Measurements from ENCODE around the gene MRAS. TPM values are rescaled to one million over a fixed set of nuclear protein-coding genes. Genes with fewer than 3 reads are reported as not detected.

MRAS gene
- total RNA-seq (2016; rRNA removed; fragmentation: Illumina TruSeq; extraction: Trizol) (36.2 TPM in 2 replicates), polyA plus RNA-seq (2011; rRNA removed) (8.8 and 8.9 TPM in 2 replicates), polyA minus RNA-seq (2011; rRNA and poly(A)+ RNA removed; ENCODE audit: low replicate concordance) (5.8 and 6.5 TPM in 2 replicates), Bru-seq, nascent RNA (percentile 54 among the genes with signal in this experiment), BruChase-seq, experiment 1, labeled RNA remaining after a 6-hour chase (percentile 60 among the genes with signal in this experiment), BruChase-seq, experiment 2, labeled RNA remaining after a 2-hour chase (percentile 58 among the genes with signal in this experiment)
- 30.3 and 31.5 TPM in 2 replicates for total RNA-seq (2016; cell fraction: cytosol; rRNA removed; fragmentation: Illumina TruSeq; extraction: Trizol; ENCODE audit: low read depth)
- 27.7 and 30.0 TPM in 2 replicates for total RNA-seq (2016; cell fraction: insoluble cytoplasmic fraction; rRNA removed; fragmentation: Illumina TruSeq; extraction: Trizol)
- 59.3 and 62.6 TPM in 2 replicates for total RNA-seq (2016; cell fraction: membrane; rRNA removed; fragmentation: Illumina TruSeq; extraction: Trizol)
- total RNA-seq (2016; cell fraction: nucleus; rRNA removed; fragmentation: Illumina TruSeq; extraction: Trizol): 24.4 and 32.5 TPM in 2 replicates
- 7.2 and 8.0 TPM in 2 replicates for polyA plus RNA-seq (2011; cell fraction: cytosol; rRNA removed)
- polyA plus RNA-seq (2011; cell fraction: nucleus; rRNA removed): 8.6 and 8.8 TPM in 2 replicates
- polyA plus RNA-seq (2012): 4.2 and 4.6 TPM in 2 replicates
- 31.3 and 40.9 TPM in 2 replicates for polyA plus RNA-seq (2016; cell fraction: cytosol; fragmentation: Illumina TruSeq; extraction: Trizol; ENCODE audit: low read depth)
- polyA plus RNA-seq (2016; cell fraction: insoluble cytoplasmic fraction; fragmentation: Illumina TruSeq; extraction: Trizol; ENCODE audit: low read depth): 26.0 and 29.0 TPM in 2 replicates
- 49.8 and 50.3 TPM in 2 replicates for polyA plus RNA-seq (2016; cell fraction: membrane; fragmentation: Illumina TruSeq; extraction: Trizol; ENCODE audit: low read depth)
- polyA plus RNA-seq (2016; cell fraction: nucleus; fragmentation: Illumina TruSeq; extraction: Trizol; ENCODE audit: insufficient read depth, low read depth): 34.3 and 34.5 TPM in 2 replicates
- 5.4 and 5.8 TPM in 2 replicates for polyA minus RNA-seq (2011; cell fraction: cytosol; rRNA and poly(A)+ RNA removed)
- polyA minus RNA-seq (2011; cell fraction: nucleus; rRNA and poly(A)+ RNA removed): 5.0 and 8.8 TPM in 2 replicates
- long read RNA-seq, experiment 1, full-length matches to known transcripts: 9 of 18 reads
- long read RNA-seq, experiment 1, partial matches to known transcripts: 1 of 18 reads
- long read RNA-seq, experiment 1, other reads (novel, unspliced or antisense): 8 of 18 reads
- long read RNA-seq, experiment 2, full-length matches to known transcripts: 9 of 22 reads
- long read RNA-seq, experiment 2, partial matches to known transcripts: 0 of 22 reads
- long read RNA-seq, experiment 2, other reads (novel, unspliced or antisense): 13 of 22 reads

DNA sequence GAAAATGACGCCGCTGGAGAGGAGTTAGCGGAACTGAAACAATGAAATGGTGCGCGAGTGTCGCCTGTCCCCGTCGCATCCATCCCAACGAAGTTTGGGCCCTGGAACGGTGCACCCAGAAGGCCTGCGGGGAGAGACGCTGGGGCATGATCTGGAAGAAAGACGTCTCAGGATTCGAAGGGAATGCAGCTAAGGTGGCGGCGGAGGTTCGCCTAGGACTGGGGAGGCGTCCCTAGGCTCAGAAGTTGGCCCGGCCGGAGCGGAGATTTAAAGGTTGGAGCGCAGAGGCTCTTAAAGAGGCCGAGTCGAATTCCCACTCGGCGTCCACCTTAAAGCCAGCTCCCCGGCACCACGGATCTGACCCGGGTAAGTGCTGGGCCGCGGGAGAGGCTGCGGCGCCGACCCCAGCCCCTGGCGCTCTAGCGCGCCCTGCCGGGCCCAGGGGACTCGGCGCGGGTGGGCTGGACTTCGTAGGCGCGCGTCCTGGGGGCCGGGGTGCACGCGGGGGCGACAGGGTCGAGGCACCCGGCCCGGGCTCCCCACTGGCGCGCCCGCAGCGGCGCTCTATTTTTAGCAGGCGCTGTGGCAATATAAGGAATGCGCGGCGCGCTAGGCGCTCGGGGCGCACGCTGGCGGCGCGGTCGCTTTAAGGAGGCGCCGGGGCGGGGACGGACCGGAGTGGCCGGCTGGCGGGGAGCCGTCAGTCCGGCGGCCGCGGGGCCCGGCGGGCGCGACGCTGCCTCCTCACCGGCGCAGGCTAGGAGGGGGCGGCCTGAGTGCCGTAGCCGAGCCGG, at the start of gene MRAS:
Gene MRAS (plus strand): TSS at position 620 of the 794 bp plus-strand sequence. CDS start 24,305 bp downstream, outside the sequence.
- H3K4me2 ChIP-seq (ENCODE audit: low read depth, low read length): peak within 1 kb of the TSS; percentile 83
- WGBS (ENCODE audit: low lambda C conversion rate): under 1% methylated on average over 25 of the region's 93 CpGs
- in situ Hi-C loops (cut with HindIII; ENCODE audit: extremely low pct_ligation_motif_present, low pct_unique_long_range_greater_than_20kb): loop anchor here (5.0 kb wide), 1 partner anchor 49 kb away; no protein-coding TSS in a partner anchor
- TSS peak; percentile 96 for BruUV-seq (replicated peaks)
- H3K9me3 ChIP-seq (ENCODE audit: low read length): no peaks in the 10 kb centered on the region
- ChIA-PET CTCF (ENCODE audit: low intra/inter-chr PET ratio, low total read pairs) (interaction anchor here (1.0 to 2.4 kb wide), 2 partner anchors 13 to 16 kb away, joined by 3 to 9 read pairs; no protein-coding TSS in a partner anchor), POLR2A (interaction anchor here (0.6 to 2.8 kb wide), 5 partner anchors 12 to 173 kb away, joined by 3 to 15 read pairs (median 4); partner anchors contain the start of gene DBR1)
- peak within 1 kb of the TSS; percentile 77 for H3K27ac ChIP-seq (ENCODE audit: extremely low read length, insufficient read depth, low read length)
- H3K27me3 ChIP-seq (ENCODE audit: control insufficient read depth in 1 of 2, insufficient read depth in 2 of 2, low read length in 2 of 2): no peaks in the 10 kb centered on the region
- H3K4me1 ChIP-seq (ENCODE audit: insufficient read depth, low read length): peaks cover 50% of the 10 kb centered on the region
- H3K79me2 ChIP-seq (ENCODE audit: insufficient read depth, low read length): peaks cover 2% of the 10 kb centered on the region
- H3K4me3 ChIP-seq (replicated peaks in 1 of 3; ENCODE audit: insufficient read depth in 1 of 3, low read depth in 2 of 3, low read length in 3 of 3): peak within 1 kb of the TSS; percentile 77 to 86 (median 85)
- intact Hi-C loops (cut with micrococcal nuclease; ENCODE audit: unreplicated experiment): loop anchor here (1.0 to 5.0 kb wide), 3 partner anchors 15 to 161 kb away; partner anchors contain the start of gene ARMC8
- H3K9ac ChIP-seq (ENCODE audit: insufficient read depth, low read depth, low read length): peak within 1 kb of the TSS; percentile 74
- H4K20me1 ChIP-seq (ENCODE audit: insufficient read depth, low read length): no peaks in the 10 kb centered on the region
- peak; percentile 59 for DNase-seq (ENCODE audit: low spot score)
- peak; percentile 78 for ATAC-seq
- H3K36me3 ChIP-seq (replicated peaks in 1 of 2; ENCODE audit: control insufficient read depth in 1 of 2, insufficient read depth in 2 of 2, low read length in 2 of 2): no peaks in the 10 kb centered on the region
- H2AFZ ChIP-seq (ENCODE audit: low read length): peak within 1 kb of the TSS; percentile 80
- no peak for FAIRE-seq
- TF ChIP-seq, protein P1, sequence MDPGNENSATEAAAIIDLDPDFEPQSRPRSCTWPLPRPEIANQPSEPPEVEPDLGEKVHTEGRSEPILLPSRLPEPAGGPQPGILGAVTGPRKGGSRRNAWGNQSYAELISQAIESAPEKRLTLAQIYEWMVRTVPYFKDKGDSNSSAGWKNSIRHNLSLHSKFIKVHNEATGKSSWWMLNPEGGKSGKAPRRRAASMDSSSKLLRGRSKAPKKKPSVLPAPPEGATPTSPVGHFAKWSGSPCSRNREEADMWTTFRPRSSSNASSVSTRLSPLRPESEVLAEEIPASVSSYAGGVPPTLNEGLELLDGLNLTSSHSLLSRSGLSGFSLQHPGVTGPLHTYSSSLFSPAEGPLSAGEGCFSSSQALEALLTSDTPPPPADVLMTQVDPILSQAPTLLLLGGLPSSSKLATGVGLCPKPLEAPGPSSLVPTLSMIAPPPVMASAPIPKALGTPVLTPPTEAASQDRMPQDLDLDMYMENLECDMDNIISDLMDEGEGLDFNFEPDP (CRISPR knock-in tag; conservative IDR thresholded peaks at IDR 0.05): 0 out of 2 replicates have a peak, but pooled peaks have one; percentile 71
- no peak for TF ChIP-seq ZNF451 (CRISPR knock-in tag; IDR thresholded peaks at IDR 0.05)
- no peak for TF ChIP-seq ZNF577 (CRISPR knock-in tag; IDR thresholded peaks at IDR 0.05; ENCODE audit: borderline replicate concordance, low read depth)
- peak; percentile 52; the same call in 1 of the 2 replicates for TF ChIP-seq KDM2A (CRISPR knock-in tag; IDR thresholded peaks at IDR 0.05; ENCODE audit: borderline replicate concordance, low read depth)
- no peak for TF ChIP-seq ZFAT (CRISPR knock-in tag; conservative IDR thresholded peaks at IDR 0.05)
- no peak for TF ChIP-seq ZFP37 (CRISPR knock-in tag; IDR thresholded peaks at IDR 0.05; ENCODE audit: borderline replicate concordance)
- TF ChIP-seq ZNF790 (CRISPR knock-in tag; IDR thresholded peaks at IDR 0.05; ENCODE audit: borderline replicate concordance): peak; percentile 50; the same call in 1 of the 2 replicates
- TF ChIP-seq ZNF740 (CRISPR knock-in tag; IDR thresholded peaks at IDR 0.05): no peak
- TF ChIP-seq CENPT (CRISPR knock-in tag; IDR thresholded peaks at IDR 0.05; ENCODE audit: low read depth): 0 out of 2 replicates have a peak, but pooled peaks have one; percentile 40
- TF ChIP-seq NFIB (CRISPR knock-in tag; IDR thresholded peaks at IDR 0.05; ENCODE audit: borderline replicate concordance): no peak
- no peak for TF ChIP-seq ZBTB33 (CRISPR knock-in tag; IDR thresholded peaks at IDR 0.05)
